Nephron progenitor cell (in vitro differentiated cells): ENCODE results near the gene ATAD3A.

Source experiments
- DNase-seq: peaks from one replicate; pipeline ENCODE4 v3.0.0; 2021
- H3K27ac Mint-ChIP-seq: 2 replicates; pipeline ENCODE4 v1.8.0; 2021; ENCODE audit warnings: mild to moderate bottlenecking, moderate library complexity, mixed read lengths
- H3K27me3 Mint-ChIP-seq: 2 replicates; pipeline ENCODE4 v1.8.0; 2021; ENCODE audit warnings: mild to moderate bottlenecking, low read depth, mixed read lengths; ENCODE audit not compliant: poor library complexity
- H3K36me3 Mint-ChIP-seq: 2 replicates; pipeline ENCODE4 v1.8.0; 2021; ENCODE audit warnings: low read depth, mixed read lengths
- H3K4me1 Mint-ChIP-seq: 2 replicates; pipeline ENCODE4 v1.8.0; 2021; ENCODE audit warnings: mixed read lengths
- H3K4me3 Mint-ChIP-seq: 2 replicates; pipeline ENCODE4 v1.8.0; 2021; ENCODE audit warnings: mild to moderate bottlenecking, moderate library complexity, mixed read lengths
- H3K9me3 Mint-ChIP-seq: 2 replicates; pipeline ENCODE4 v1.8.0; 2021; ENCODE audit warnings: mild to moderate bottlenecking, moderate library complexity, mixed read lengths
- TF ChIP-seq, protein P1 (sequence below): fragments of 200-600 bp; sonication (generic); IDR thresholded peaks from 2 replicates; pipeline ENCODE4 v1.5.0; 2021; ENCODE audit warnings: antibody characterized with exemption

ATAD3A gene

DNA sequence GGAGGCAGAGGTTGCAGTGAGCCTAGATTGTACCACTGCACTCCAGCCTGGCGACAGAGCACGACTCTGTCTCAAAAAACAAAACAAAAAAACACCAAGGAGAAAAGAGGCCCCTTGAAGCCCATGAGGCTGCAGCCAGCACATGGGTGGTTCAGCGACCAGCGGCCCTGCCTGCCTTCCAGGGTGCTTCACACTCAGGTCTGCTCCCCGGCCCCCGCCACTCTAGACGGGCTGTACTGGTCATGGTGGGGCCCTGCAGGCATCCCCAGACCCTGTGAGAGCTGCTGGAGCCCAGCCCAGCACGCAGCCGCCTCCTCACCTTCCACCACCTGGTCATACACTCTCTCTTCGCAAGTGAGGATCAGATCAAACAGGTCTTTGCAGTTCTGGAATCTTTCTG is 32.6 kb downstream of the ATAD3A start:
- DNase-seq = no peak
- Mint-ChIP-seq H3K4me1 (peaks cover 6% of the 10 kb centered on the region), H3K36me3 (peaks cover 17% of the 10 kb centered on the region), H3K4me3 (no peak overlapping the region), H3K27ac (peak overlapping the region; percentile 32), H3K9me3 (no peaks in the 10 kb centered on the region), H3K27me3 (no peaks in the 10 kb centered on the region)
- TF ChIP-seq, protein P1, sequence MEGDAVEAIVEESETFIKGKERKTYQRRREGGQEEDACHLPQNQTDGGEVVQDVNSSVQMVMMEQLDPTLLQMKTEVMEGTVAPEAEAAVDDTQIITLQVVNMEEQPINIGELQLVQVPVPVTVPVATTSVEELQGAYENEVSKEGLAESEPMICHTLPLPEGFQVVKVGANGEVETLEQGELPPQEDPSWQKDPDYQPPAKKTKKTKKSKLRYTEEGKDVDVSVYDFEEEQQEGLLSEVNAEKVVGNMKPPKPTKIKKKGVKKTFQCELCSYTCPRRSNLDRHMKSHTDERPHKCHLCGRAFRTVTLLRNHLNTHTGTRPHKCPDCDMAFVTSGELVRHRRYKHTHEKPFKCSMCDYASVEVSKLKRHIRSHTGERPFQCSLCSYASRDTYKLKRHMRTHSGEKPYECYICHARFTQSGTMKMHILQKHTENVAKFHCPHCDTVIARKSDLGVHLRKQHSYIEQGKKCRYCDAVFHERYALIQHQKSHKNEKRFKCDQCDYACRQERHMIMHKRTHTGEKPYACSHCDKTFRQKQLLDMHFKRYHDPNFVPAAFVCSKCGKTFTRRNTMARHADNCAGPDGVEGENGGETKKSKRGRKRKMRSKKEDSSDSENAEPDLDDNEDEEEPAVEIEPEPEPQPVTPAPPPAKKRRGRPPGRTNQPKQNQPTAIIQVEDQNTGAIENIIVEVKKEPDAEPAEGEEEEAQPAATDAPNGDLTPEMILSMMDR = no peak

DNA sequence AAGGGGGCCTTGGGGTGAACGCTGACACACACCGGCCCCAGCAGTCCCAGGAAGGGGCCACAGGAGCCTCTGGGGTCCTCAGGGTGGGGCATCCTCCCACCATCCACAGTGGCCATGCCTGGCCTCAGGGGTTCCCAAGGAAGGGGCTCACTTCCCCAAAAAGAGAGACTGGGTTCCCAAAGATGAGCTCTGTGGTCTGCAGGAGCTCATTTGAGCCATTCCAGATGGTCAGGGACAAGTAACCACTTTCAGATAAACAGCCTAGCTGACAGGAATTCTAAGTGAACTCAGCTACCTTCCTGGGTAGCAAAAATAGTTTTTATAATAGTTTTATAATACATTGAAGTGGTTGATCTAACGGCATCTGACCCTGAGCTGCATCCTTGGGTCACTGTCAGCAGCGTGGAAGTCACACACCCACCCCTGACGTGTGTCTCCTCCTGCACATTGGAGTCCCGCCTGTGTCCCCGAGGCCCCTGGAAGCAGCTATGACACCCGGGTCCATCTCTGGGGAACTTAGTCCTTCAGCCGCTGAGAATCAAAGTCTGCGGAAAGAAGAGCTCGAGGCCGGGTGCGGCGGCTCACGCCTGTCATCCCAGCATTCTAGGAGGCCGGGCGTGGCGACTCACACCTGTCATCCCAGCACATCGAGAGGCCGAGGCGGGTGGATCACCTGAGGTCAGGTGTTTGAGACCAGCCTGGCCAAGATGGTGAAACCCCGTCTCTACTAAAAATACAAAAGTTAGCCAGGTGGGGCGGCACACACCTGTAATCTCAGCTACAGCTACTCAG is 34.2 kb downstream of the ATAD3A start:
- no peak for DNase-seq
- Mint-ChIP-seq H3K27me3 (no peaks in the 10 kb centered on the region), H3K4me1 (peaks cover 6% of the 10 kb centered on the region), H3K36me3 (peaks cover 17% of the 10 kb centered on the region), H3K9me3 (no peaks in the 10 kb centered on the region), H3K4me3 (no peak overlapping the region), H3K27ac (no peak overlapping the region)
- TF ChIP-seq, protein P1 = no peak

DNA sequence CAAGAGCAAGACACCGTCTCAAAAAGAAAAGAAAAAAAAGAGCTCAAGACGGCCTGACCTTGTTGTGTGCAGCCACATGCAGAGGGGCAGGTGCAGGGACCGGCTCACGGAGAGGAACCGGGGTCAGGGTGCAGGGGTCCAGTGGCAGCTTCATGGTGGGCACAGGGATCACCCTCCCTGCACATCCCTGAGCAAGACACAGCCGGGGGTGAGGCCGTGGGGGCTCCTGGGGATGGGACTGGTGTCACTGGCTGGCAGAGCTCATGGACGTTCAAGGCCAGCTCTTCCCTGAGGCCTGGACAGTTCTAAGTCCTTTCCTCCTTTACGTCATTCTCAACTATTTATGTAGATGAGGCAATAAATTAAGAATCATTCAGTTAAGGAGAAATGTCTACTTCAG is 35.0 kb downstream of the ATAD3A start:
- Mint-ChIP-seq H3K27ac (no peak overlapping the region), H3K9me3 (no peaks in the 10 kb centered on the region), H3K4me1 (peaks cover 7% of the 10 kb centered on the region), H3K27me3 (no peaks in the 10 kb centered on the region), H3K4me3 (no peak overlapping the region), H3K36me3 (peaks cover 11% of the 10 kb centered on the region)
- DNase-seq = no peak
- TF ChIP-seq, protein P1 = no peak

DNA sequence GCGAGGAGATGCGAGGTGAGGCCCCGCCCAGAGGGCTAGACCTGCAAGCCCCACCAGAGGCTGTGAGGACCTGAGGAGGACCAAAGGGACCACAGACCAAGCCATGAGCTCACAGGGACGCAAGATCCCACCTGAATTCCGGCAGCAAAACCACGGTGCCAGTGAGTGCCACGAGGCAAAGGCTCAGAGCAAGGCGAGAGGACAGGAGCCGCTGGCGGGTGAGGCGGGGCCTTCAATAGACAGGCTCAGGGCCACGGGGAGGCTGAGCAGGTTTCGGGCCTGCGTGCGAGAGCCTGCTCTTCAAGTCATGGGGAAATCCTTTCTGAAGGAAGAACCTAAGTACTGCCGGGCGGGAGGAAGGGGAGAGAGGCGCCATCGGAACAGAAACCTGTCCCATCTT is 35.5 kb downstream of the ATAD3A start:
- H3K27ac Mint-ChIP-seq = peak overlapping the region; percentile 40
- peaks cover 7% of the 10 kb centered on the region for H3K4me1 Mint-ChIP-seq
- peaks cover 10% of the 10 kb centered on the region for H3K36me3 Mint-ChIP-seq
- no peaks in the 10 kb centered on the region for H3K27me3 Mint-ChIP-seq
- no peak for DNase-seq
- no peaks in the 10 kb centered on the region for H3K9me3 Mint-ChIP-seq
- H3K4me3 Mint-ChIP-seq = no peak overlapping the region
- TF ChIP-seq, protein P1 = no peak

DNA sequence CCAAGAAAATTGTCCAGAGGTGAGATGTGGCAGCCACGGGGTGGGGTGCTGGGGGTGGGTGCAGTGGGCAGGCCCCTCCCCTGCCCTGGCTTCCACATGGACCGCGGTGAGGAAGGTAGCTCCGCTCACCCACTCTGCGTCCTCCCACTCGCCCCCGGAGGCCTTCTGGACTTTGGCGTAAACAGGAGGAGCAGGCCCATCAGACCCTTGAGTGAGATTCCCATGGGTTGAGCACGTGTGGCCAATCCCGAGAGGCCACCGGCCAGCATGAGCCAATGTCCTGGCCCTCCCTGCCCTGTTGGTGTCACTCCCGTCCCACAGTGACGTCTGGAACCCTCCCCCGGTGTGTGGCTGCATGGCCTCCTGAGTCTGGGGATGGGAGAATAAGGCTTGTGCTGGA is 36.6 kb downstream of the ATAD3A start:
- Mint-ChIP-seq H3K4me3 (no peak overlapping the region), H3K27ac (peak overlapping the region; percentile 77), H3K27me3 (no peaks in the 10 kb centered on the region), H3K4me1 (peaks cover 7% of the 10 kb centered on the region), H3K9me3 (no peaks in the 10 kb centered on the region), H3K36me3 (peaks cover 10% of the 10 kb centered on the region)
- DNase-seq = no peak
- TF ChIP-seq, protein P1 = no peak

DNA sequence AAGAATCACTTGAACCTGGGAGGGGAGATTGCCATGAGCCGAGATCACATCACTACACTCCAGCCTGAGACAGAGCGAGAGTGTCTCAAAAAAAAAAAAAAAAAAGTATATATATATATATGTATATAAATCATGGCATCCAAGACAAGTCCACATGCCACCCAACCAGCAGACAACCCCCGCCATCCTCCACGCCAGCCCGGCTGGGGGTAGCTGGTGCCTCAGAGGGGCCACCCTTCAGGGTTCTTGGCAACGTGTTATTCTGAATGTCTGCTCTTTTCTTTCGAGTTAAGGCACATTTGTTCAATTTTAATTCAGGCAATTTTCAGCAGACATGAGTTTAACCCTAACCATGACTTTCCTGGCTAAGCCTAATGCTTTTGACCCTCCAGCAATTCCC is 38.1 kb downstream of the ATAD3A start:
- peaks cover 6% of the 10 kb centered on the region for H3K36me3 Mint-ChIP-seq
- H3K27me3 Mint-ChIP-seq = no peaks in the 10 kb centered on the region
- DNase-seq = no peak
- peaks cover 17% of the 10 kb centered on the region for H3K4me1 Mint-ChIP-seq
- H3K4me3 Mint-ChIP-seq = no peak overlapping the region
- peak overlapping the region; percentile 80 for H3K27ac Mint-ChIP-seq
- TF ChIP-seq, protein P1 = no peak
- no peaks in the 10 kb centered on the region for H3K9me3 Mint-ChIP-seq
